Loucy (cell line): ENCODE data around the gene ZNF524.

ENCODE experiments used
- EZH2phosphoT487 ChIP-seq: fragments of 200-600 bp; IDR thresholded peaks from 2 replicates; pipeline ENCODE4 v1.6.1; 2018; ENCODE audit warnings: antibody characterized with exemption, mild to moderate bottlenecking, moderate library complexity, borderline replicate concordance
- TF ChIP-seq, protein P1 (sequence below): fragments of 200-600 bp; sonication (generic); conservative IDR thresholded peaks from 2 replicates; pipeline ENCODE4 v1.5.1; 2014; ENCODE audit warnings: mild to moderate bottlenecking, antibody characterized with exemption, low read length

DNA sequence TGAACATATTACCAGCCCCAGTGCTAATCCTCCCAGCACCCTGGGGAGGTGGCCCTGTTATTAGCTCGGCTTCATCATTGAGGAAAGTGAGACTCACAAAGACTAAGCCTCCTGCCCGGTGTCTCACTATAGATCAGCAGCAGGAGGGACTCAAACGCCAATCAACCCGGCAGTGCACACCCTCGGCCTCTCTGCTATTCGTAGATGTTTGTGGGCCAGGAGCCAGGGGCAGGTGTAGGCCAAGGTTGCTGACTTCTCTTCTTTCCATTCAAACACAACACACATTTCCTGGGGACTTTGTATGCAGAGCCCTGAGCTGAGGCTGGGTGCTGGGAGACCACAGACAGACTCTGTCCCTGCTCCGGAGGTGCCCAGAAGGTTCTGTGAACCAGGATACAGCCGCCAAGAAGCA is 45.3 kb upstream of the ZNF524 start:
- TF ChIP-seq, protein P1, sequence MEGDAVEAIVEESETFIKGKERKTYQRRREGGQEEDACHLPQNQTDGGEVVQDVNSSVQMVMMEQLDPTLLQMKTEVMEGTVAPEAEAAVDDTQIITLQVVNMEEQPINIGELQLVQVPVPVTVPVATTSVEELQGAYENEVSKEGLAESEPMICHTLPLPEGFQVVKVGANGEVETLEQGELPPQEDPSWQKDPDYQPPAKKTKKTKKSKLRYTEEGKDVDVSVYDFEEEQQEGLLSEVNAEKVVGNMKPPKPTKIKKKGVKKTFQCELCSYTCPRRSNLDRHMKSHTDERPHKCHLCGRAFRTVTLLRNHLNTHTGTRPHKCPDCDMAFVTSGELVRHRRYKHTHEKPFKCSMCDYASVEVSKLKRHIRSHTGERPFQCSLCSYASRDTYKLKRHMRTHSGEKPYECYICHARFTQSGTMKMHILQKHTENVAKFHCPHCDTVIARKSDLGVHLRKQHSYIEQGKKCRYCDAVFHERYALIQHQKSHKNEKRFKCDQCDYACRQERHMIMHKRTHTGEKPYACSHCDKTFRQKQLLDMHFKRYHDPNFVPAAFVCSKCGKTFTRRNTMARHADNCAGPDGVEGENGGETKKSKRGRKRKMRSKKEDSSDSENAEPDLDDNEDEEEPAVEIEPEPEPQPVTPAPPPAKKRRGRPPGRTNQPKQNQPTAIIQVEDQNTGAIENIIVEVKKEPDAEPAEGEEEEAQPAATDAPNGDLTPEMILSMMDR, result no peak
- no peak for TF ChIP-seq EZH2phosphoT487
